ENCODE measurements around the gene IL32.

Gene IL32

GRCh38 chr16:3065069-3065741, at the start of gene IL32:
IL32 (plus strand) TSS chr16:3065640; CDS start chr16:3065812, 172 bp downstream.
- Histone ChIP-seq H3K4me3 (ENCODE audit: low read length in 2 of 2) (peak within 1 kb of the TSS; percentile 77 to 87), H3K36me3 (ENCODE audit: control insufficient read depth in 2 of 2, insufficient read depth in 2 of 2, low read length in 2 of 2) (peaks cover 0 to 3% of the 10 kb centered on the region in 2 donors), H3K4me1 (ENCODE audit: control insufficient read depth in 2 of 2, insufficient read depth in 2 of 2, low read length in 2 of 2) (peaks cover 23 to 34% of the 10 kb centered on the region in 2 donors), H3K9ac (ENCODE audit: low read depth in 1 of 2, low read length in 2 of 2) (peak within 1 kb of the TSS; percentile 79 to 82), H3K9me3 (ENCODE audit: control insufficient read depth in 2 of 2, low read length in 2 of 2) (no peaks in the 10 kb centered on the region), H3K27me3 (ENCODE audit: control insufficient read depth in 2 of 2, insufficient read depth in 2 of 2, low read length in 2 of 2) (no peaks in the 10 kb centered on the region), H3K27ac (ENCODE audit: low read depth in 2 of 2, low read length in 2 of 2) (peak within 1 kb of the TSS; percentile 78 to 83)

- no peaks in the 10 kb centered on the region for H3K9me3 ChIP-seq (ENCODE audit: control insufficient read depth in 2 of 2, low read length in 2 of 2)
- H3K36me3 ChIP-seq (ENCODE audit: control insufficient read depth in 2 of 2, insufficient read depth in 2 of 2, low read length in 2 of 2), result no peaks in the 10 kb centered on the region
- peaks cover 5% of the 10 kb centered on the region in 2 donors for H3K27me3 ChIP-seq (ENCODE audit: control insufficient read depth in 2 of 2, insufficient read depth in 2 of 2, low read length in 2 of 2)
- H3K9ac ChIP-seq (ENCODE audit: low read depth in 1 of 2, low read length in 2 of 2), result no peak overlapping the region
- H3K27ac ChIP-seq (ENCODE audit: low read depth in 2 of 2, low read length in 2 of 2), result no peak overlapping the region
- no peak overlapping the region for H3K4me3 ChIP-seq (ENCODE audit: low read length in 2 of 2)
- peaks cover 18 to 19% of the 10 kb centered on the region in 2 donors for H3K4me1 ChIP-seq (ENCODE audit: control insufficient read depth in 2 of 2, insufficient read depth in 2 of 2, low read length in 2 of 2)
Observed at GRCh38 chr16:3015865-3016521, 49.4 kb upstream of the IL32 start.

GRCh38 chr16:3017344-3017743, 48.1 kb upstream of the IL32 start:
- Histone ChIP-seq H3K4me1 (ENCODE audit: control insufficient read depth in 2 of 2, insufficient read depth in 2 of 2, low read length in 2 of 2) (peaks cover 23 to 28% of the 10 kb centered on the region in 2 donors), H3K9me3 (ENCODE audit: control insufficient read depth in 2 of 2, low read length in 2 of 2) (no peaks in the 10 kb centered on the region), H3K36me3 (ENCODE audit: control insufficient read depth in 2 of 2, insufficient read depth in 2 of 2, low read length in 2 of 2) (no peaks in the 10 kb centered on the region), H3K27me3 (ENCODE audit: control insufficient read depth in 2 of 2, insufficient read depth in 2 of 2, low read length in 2 of 2) (peaks cover 0 to 5% of the 10 kb centered on the region in 2 donors), H3K4me3 (ENCODE audit: low read length in 2 of 2) (no peak overlapping the region), H3K9ac (ENCODE audit: low read depth in 1 of 2, low read length in 2 of 2) (no peak overlapping the region), H3K27ac (ENCODE audit: low read depth in 2 of 2, low read length in 2 of 2) (no peak overlapping the region)

- Histone ChIP-seq H3K4me1 (ENCODE audit: control insufficient read depth in 2 of 2, insufficient read depth in 2 of 2, low read length in 2 of 2) (peaks cover 29 to 31% of the 10 kb centered on the region in 2 donors), H3K4me3 (ENCODE audit: low read length in 2 of 2) (no peak within 1 kb of the TSS), H3K36me3 (ENCODE audit: control insufficient read depth in 2 of 2, insufficient read depth in 2 of 2, low read length in 2 of 2) (no peaks in the 10 kb centered on the region), H3K27me3 (ENCODE audit: control insufficient read depth in 2 of 2, insufficient read depth in 2 of 2, low read length in 2 of 2) (peaks cover 0 to 5% of the 10 kb centered on the region in 2 donors), H3K27ac (ENCODE audit: low read depth in 2 of 2, low read length in 2 of 2) (no peak within 1 kb of the TSS), H3K9me3 (ENCODE audit: control insufficient read depth in 2 of 2, low read length in 2 of 2) (no peaks in the 10 kb centered on the region), H3K9ac (ENCODE audit: low read depth in 1 of 2, low read length in 2 of 2) (peak within 1 kb of the TSS in 1 of 2 donors; percentile 20)
Observed at GRCh38 chr16:3017794-3018506, 47.5 kb upstream of the IL32 start, which contains the start of gene CLDN6. CLDN6 (minus strand) TSS chr16:3018183; CDS start chr16:3016021, 2,162 bp downstream.

GRCh38 chr16:3019594-3020246, 45.7 kb upstream of the IL32 start:
- Histone ChIP-seq H3K4me1 (ENCODE audit: control insufficient read depth in 2 of 2, insufficient read depth in 2 of 2, low read length in 2 of 2) (peaks cover 36 to 37% of the 10 kb centered on the region in 2 donors), H3K27me3 (ENCODE audit: control insufficient read depth in 2 of 2, insufficient read depth in 2 of 2, low read length in 2 of 2) (peaks cover 0 to 5% of the 10 kb centered on the region in 2 donors), H3K27ac (ENCODE audit: low read depth in 2 of 2, low read length in 2 of 2) (peak overlapping the region in 1 of 2 donors; percentile 79), H3K4me3 (ENCODE audit: low read length in 2 of 2) (peak overlapping the region; percentile 64 to 73), H3K9me3 (ENCODE audit: control insufficient read depth in 2 of 2, low read length in 2 of 2) (no peaks in the 10 kb centered on the region), H3K36me3 (ENCODE audit: control insufficient read depth in 2 of 2, insufficient read depth in 2 of 2, low read length in 2 of 2) (no peaks in the 10 kb centered on the region), H3K9ac (ENCODE audit: low read depth in 1 of 2, low read length in 2 of 2) (no peak overlapping the region)

- no peaks in the 10 kb centered on the region for H3K9me3 ChIP-seq (ENCODE audit: control insufficient read depth in 2 of 2, low read length in 2 of 2)
- H3K4me3 ChIP-seq (ENCODE audit: low read length in 2 of 2), result peak within 1 kb of the TSS; percentile 75 to 84
- peak within 1 kb of the TSS; percentile 79 to 90 for H3K27ac ChIP-seq (ENCODE audit: low read depth in 2 of 2, low read length in 2 of 2)
- no peaks in the 10 kb centered on the region for H3K36me3 ChIP-seq (ENCODE audit: control insufficient read depth in 2 of 2, insufficient read depth in 2 of 2, low read length in 2 of 2)
- peak within 1 kb of the TSS; percentile 68 to 84 for H3K9ac ChIP-seq (ENCODE audit: low read depth in 1 of 2, low read length in 2 of 2)
- H3K4me1 ChIP-seq (ENCODE audit: control insufficient read depth in 2 of 2, insufficient read depth in 2 of 2, low read length in 2 of 2), result peaks cover 36 to 37% of the 10 kb centered on the region in 2 donors
- peaks cover 0 to 5% of the 10 kb centered on the region in 2 donors for H3K27me3 ChIP-seq (ENCODE audit: control insufficient read depth in 2 of 2, insufficient read depth in 2 of 2, low read length in 2 of 2)
Observed at GRCh38 chr16:3020247-3020603, 45.2 kb upstream of the IL32 start, which contains the start of gene TNFRSF12A. TNFRSF12A (plus strand) TSS chr16:3020368; CDS start chr16:3020398, 30 bp downstream.

- peak overlapping the region; percentile 68 to 84 for H3K9ac ChIP-seq (ENCODE audit: low read depth in 1 of 2, low read length in 2 of 2)
- H3K4me1 ChIP-seq (ENCODE audit: control insufficient read depth in 2 of 2, insufficient read depth in 2 of 2, low read length in 2 of 2), result peaks cover 36 to 37% of the 10 kb centered on the region in 2 donors
Observed at GRCh38 chr16:3020604-3021448, 44.6 kb upstream of the IL32 start.

GRCh38 chr16:3021449-3022207, 43.8 kb upstream of the IL32 start:
- H3K4me3 ChIP-seq (ENCODE audit: low read length in 2 of 2), result peak overlapping the region; percentile 65 to 84
- peaks cover 5 to 7% of the 10 kb centered on the region in 2 donors for H3K36me3 ChIP-seq (ENCODE audit: control insufficient read depth in 2 of 2, insufficient read depth in 2 of 2, low read length in 2 of 2)
- no peaks in the 10 kb centered on the region for H3K9me3 ChIP-seq (ENCODE audit: control insufficient read depth in 2 of 2, low read length in 2 of 2)
- peak overlapping the region in 1 of 2 donors; percentile 84 for H3K9ac ChIP-seq (ENCODE audit: low read depth in 1 of 2, low read length in 2 of 2)
- peaks cover 36 to 37% of the 10 kb centered on the region in 2 donors for H3K4me1 ChIP-seq (ENCODE audit: control insufficient read depth in 2 of 2, insufficient read depth in 2 of 2, low read length in 2 of 2)
- peak overlapping the region; percentile 79 to 90 for H3K27ac ChIP-seq (ENCODE audit: low read depth in 2 of 2, low read length in 2 of 2)
- peaks cover 0 to 5% of the 10 kb centered on the region in 2 donors for H3K27me3 ChIP-seq (ENCODE audit: control insufficient read depth in 2 of 2, insufficient read depth in 2 of 2, low read length in 2 of 2)

More at GRCh38 chr16:3020604-3021448, 44.6 kb upstream of the IL32 start:
- H3K27me3 ChIP-seq (ENCODE audit: control insufficient read depth in 2 of 2, insufficient read depth in 2 of 2, low read length in 2 of 2), result peaks cover 0 to 5% of the 10 kb centered on the region in 2 donors
- no peaks in the 10 kb centered on the region for H3K36me3 ChIP-seq (ENCODE audit: control insufficient read depth in 2 of 2, insufficient read depth in 2 of 2, low read length in 2 of 2)
- H3K27ac ChIP-seq (ENCODE audit: low read depth in 2 of 2, low read length in 2 of 2), result peak overlapping the region; percentile 79 to 90
- H3K4me3 ChIP-seq (ENCODE audit: low read length in 2 of 2), result peak overlapping the region; percentile 75 to 84
- no peaks in the 10 kb centered on the region for H3K9me3 ChIP-seq (ENCODE audit: control insufficient read depth in 2 of 2, low read length in 2 of 2)
